Activated CD4-positive, alpha-beta memory T cell treated with anti-CD3 and anti-CD28 coated beads for 36 hours (primary cell): ENCODE data around the gene UTS2. TPM values are rescaled to one million over a fixed set of nuclear protein-coding genes. Genes with fewer than 3 reads are reported as not detected.

Experiments
- total RNA-seq, 2 experiments: library from RNA; stranded (reverse); gene quantifications; one replicate each; pipeline ENCODE4 v1.2.3, GENCODE V29; 2021

UTS2 gene
- total RNA-seq, 2 experiments from 2014 or later: not detected

Other genes with a start within 250 kb of the UTS2 start
- gene VAMP3, start 81.8 kb downstream of the UTS2 start, total RNA-seq: 10 to 100 TPM; 19.9 to 21.8 TPM
- gene PER3, start 68.8 kb downstream of the UTS2 start, total RNA-seq: 1 to 10 TPM; 2.3 to 2.9 TPM
- gene TNFRSF9, start 87.8 kb upstream of the UTS2 start, total RNA-seq: 10 to 100 TPM; 59.9 to 64.0 TPM
- gene PARK7, start 108.6 kb upstream of the UTS2 start, total RNA-seq: 100 to 1,000 TPM; 429 to 457 TPM
- gene ERRFI1, start 173.2 kb upstream of the UTS2 start, total RNA-seq: 1 to 10 TPM; 1.5 to 1.9 TPM